Measurements from ENCODE around the gene GPI. TPM values are rescaled to one million over a fixed set of nuclear protein-coding genes. Genes with fewer than 3 reads are reported as not detected.

GPI gene
- 102 and 111 TPM in 2 replicates for total RNA-seq

DNA sequence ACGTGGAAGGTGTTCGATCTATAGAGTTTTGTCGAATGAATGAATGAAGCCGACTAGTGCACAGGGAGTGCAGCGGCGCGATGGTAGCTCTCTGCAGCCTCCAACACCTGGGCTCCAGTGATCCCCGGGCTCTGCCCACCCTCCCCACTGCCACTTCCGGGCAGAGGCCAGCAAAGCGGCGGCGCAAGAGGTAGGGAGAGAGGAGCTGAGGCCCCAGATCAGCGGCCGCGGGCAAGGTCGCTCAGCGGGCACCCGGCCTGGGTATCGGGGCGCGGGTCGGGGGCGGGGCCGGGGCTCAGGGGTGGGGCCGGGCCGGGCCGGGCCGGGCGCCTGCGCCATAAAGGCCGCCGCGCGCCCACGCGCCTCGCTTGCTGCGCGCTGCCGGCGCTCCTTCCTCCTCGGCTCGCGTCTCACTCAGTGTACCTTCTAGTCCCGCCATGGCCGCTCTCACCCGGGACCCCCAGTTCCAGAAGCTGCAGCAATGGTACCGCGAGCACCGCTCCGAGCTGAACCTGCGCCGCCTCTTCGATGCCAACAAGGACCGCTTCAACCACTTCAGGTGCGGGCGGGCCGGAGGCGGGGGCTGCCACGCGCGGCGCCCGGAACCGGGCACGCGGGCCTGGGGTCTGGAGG lies at the start of gene GPI:
Gene GPI (plus strand): TSS at position 367 of the 633 bp plus-strand sequence. CDS start 71 bp downstream, at position 438.
- DNase-seq (ENCODE audit: low read depth): peak; percentile 23

DNA sequence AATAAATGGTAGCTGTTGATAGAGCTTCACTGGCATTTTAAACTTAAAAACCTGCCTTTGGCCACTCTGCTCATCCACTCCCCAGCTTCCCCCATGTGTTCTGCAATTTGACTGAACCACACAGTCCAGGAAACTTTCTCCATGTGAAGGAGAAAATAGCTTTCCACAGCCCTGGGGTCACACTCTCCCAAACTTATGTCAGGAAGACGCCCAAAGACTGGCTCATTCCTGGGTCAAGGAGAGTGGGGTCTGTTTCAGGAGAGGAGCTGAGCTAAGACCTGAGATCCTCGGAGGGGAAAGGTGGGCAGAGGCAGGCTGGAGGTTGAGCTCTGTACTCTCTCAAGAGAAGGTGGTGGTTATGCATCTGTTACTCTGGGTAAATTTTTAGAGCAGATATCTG lies 48.7 kb upstream of the GPI start:
- no peak overlapping the region for H3K4me3 ChIP-seq (ENCODE audit: low read depth, low read length)
- TF ChIP-seq, protein P1, sequence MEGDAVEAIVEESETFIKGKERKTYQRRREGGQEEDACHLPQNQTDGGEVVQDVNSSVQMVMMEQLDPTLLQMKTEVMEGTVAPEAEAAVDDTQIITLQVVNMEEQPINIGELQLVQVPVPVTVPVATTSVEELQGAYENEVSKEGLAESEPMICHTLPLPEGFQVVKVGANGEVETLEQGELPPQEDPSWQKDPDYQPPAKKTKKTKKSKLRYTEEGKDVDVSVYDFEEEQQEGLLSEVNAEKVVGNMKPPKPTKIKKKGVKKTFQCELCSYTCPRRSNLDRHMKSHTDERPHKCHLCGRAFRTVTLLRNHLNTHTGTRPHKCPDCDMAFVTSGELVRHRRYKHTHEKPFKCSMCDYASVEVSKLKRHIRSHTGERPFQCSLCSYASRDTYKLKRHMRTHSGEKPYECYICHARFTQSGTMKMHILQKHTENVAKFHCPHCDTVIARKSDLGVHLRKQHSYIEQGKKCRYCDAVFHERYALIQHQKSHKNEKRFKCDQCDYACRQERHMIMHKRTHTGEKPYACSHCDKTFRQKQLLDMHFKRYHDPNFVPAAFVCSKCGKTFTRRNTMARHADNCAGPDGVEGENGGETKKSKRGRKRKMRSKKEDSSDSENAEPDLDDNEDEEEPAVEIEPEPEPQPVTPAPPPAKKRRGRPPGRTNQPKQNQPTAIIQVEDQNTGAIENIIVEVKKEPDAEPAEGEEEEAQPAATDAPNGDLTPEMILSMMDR (IDR thresholded peaks at IDR 0.05; ENCODE audit: insufficient read depth, low read depth, low read length): no peak
- DNase-seq (ENCODE audit: low read depth): no peak

More for the DNA sequence above, at the start of gene GPI:
- TF ChIP-seq, protein P1 (IDR thresholded peaks at IDR 0.05; ENCODE audit: insufficient read depth, low read depth, low read length): no peak
- peak within 1 kb of the TSS; percentile 78 for H3K4me3 ChIP-seq (ENCODE audit: low read depth, low read length)

DNA sequence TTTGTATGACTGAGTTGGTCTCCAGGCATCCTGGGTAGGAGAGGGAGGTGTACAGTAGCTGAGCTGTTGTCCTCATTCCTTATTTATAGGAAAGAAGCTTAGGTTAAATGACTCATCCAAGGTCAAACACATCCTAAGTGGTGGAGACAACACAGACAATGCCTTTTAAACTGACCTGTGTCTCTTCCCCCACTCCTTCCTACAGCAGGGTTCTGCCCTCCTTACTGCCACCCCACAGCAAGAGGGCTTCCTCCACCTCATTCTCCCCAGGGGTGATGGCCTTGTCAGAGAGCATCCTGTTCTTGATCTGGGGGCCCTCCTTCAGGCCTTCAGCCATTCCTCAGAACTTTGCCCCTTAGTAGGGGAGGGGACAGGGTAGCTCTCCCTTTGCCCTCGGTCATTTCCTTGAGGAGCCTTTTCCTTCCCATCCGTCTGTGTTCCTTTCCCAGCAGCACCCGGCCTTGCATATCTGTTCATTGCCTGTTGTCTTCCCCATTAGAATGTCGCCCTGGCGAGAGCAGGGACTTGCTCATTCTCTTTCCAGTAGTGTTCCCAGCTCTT lies 48.2 kb upstream of the GPI start:
- DNase-seq (ENCODE audit: low read depth): peak; percentile 70
- TF ChIP-seq, protein P1 (IDR thresholded peaks at IDR 0.05; ENCODE audit: insufficient read depth, low read depth, low read length): no peak
- no peak overlapping the region for H3K4me3 ChIP-seq (ENCODE audit: low read depth, low read length)

DNA sequence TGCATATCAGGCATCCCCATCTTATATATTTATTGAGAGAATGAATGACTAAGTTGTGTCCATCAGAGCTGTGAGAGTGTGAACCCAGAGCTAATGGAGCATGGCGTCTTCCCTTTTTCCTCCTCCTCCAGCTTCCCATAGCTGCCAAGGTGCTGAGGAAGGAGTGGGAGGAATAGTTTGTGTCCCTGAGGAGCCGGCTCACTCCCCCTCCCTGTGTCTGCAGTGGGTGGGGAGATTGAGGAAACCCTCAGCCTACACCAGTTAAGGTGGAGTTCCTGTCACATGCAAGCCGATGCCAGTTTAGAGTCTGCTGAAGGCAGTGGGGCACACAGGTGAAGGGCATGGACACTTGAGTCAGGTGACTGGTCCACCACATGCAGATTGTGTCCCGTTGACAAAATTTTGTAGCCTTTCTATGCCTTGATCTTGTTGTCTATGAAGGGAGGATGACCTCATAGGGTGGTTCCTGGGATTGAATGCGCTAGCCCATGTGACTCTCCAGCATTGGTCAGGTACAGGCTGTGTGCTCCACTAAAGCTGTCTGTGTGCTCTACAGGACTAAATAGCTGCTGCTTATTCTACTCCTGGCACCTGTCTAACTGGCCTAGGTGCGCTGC lies 47.6 kb upstream of the GPI start:
- H3K4me3 ChIP-seq (ENCODE audit: low read depth, low read length): no peak overlapping the region
- TF ChIP-seq, protein P1 (IDR thresholded peaks at IDR 0.05; ENCODE audit: insufficient read depth, low read depth, low read length): no peak
- DNase-seq (ENCODE audit: low read depth): no peak

DNA sequence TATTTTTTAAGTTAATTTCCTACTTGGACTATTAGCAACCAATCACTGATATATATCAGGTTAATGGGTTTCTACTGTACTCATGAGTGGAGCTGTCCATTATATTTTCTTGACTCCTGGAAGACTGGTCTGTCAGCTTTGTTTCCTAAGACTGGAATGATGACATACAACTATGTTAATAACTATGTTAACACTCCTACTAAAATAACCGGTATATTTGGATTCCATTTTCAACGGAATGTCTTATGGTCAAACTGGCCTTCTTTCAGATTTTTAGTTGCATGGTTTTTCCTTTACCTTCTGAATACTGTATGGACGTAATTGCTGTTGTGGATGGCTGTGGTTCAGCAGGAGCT lies 45.8 kb upstream of the GPI start:
- no peak overlapping the region for H3K4me3 ChIP-seq (ENCODE audit: low read depth, low read length)
- no peak for DNase-seq (ENCODE audit: low read depth)
- TF ChIP-seq, protein P1 (IDR thresholded peaks at IDR 0.05; ENCODE audit: insufficient read depth, low read depth, low read length): no peak

DNA sequence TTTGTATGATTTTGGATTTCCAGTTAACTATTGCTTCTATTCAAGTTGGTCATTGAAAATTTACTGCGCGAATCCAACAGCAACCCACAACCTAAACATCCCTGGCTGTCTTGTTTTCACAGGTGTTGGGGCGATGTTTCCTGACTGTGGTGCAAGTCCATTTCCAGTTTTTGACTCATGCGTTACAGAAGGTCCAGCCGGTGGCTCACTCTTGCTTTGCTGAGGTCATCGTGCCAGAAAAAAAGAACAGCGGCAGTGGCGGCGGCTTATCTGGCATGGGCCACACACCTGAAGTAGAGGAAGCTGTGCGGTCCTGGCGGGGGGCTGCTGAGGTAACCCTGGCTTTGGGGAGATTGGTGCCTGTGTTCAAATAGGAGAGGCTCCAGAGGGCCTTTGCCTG lies 45.2 kb upstream of the GPI start:
- no peak overlapping the region for H3K4me3 ChIP-seq (ENCODE audit: low read depth, low read length)
- DNase-seq (ENCODE audit: low read depth): no peak
- TF ChIP-seq, protein P1 (IDR thresholded peaks at IDR 0.05; ENCODE audit: insufficient read depth, low read depth, low read length): no peak

All from fibroblast of villous mesenchyme (primary cell).